Measurements from ENCODE around the gene MRFAP1L1.

GRCh38 chr4:6753891-6754290 is 44.2 kb upstream of the MRFAP1L1 start:
- TF ChIP-seq CTCF (IDR thresholded peaks at IDR 0.05) (no peak), POLR2A (IDR thresholded peaks at IDR 0.05) (no peak)

Measured in uterus (tissue), 2 donors.